Measurements from ENCODE around the gene FOXO6.

- TF ChIP-seq CTCF (IDR thresholded peaks at IDR 0.05), result no peak
- TF ChIP-seq POLR2A (IDR thresholded peaks at IDR 0.05), result no peak
- TF ChIP-seq EP300 (IDR thresholded peaks at IDR 0.05; ENCODE audit: low read depth), result no peak
- no peak for TF ChIP-seq POLR2AphosphoS5 (IDR thresholded peaks at IDR 0.05)
Observed at GRCh38 chr1:41378222-41378621, 17.0 kb downstream of the FOXO6 start.

All from transverse colon (tissue), 4 donors.